Muscle of arm (tissue), 12 donors: ENCODE data around the gene OR52K1. TPM values are rescaled to one million over a fixed set of nuclear protein-coding genes. Genes with fewer than 3 reads are reported as not detected.
"Not testable (repeated sequence)": the region's sequence is repeated elsewhere in the genome, so short reads cannot be mapped to it uniquely, and the experiment has no call there.

Source experiments
- DNase-seq: peaks from one replicate; pipeline ENCODE4 v3.0.0-alpha.2; 2013
- polyA plus RNA-seq, 12 donors: library from polyadenylated mRNA; unstranded; fragments of 120-200 nt; gene quantifications; one replicate each; pipeline ENCODE4 v1.2.1, GENCODE V29; 2013; ENCODE audit not compliant: insufficient read length in 12 of 12

OR52K1 gene
- polyA plus RNA-seq, 12 donors: 0.08 to 0.73 (median 0.32) TPM; not detected in 3

GRCh38 chr11:4491405-4491804 lies 9.0 kb downstream of the OR52K1 start:
- DNase-seq: not testable (repeated sequence)

GRCh38 chr11:4491878-4492606 lies 9.6 kb downstream of the OR52K1 start:
- DNase-seq: no peak

GRCh38 chr11:4493480-4493818 lies 11.0 kb downstream of the OR52K1 start:
- no peak for DNase-seq

- DNase-seq: no peak
These were observed 13.0 kb downstream of the OR52K1 start for GRCh38 chr11:4495487-4495886.

GRCh38 chr11:4495986-4496385 lies 13.5 kb downstream of the OR52K1 start:
- DNase-seq: no peak

- DNase-seq: no peak
These were observed 14.3 kb downstream of the OR52K1 start for GRCh38 chr11:4496557-4497248.

- DNase-seq: no peak
These were observed 26.4 kb downstream of the OR52K1 start for GRCh38 chr11:4508886-4509285.

GRCh38 chr11:4511282-4512245 lies 29.1 kb downstream of the OR52K1 start:
- no peak for DNase-seq

GRCh38 chr11:4514196-4514595 lies 31.8 kb downstream of the OR52K1 start:
- no peak for DNase-seq

GRCh38 chr11:4522339-4522738 lies 39.9 kb downstream of the OR52K1 start:
- DNase-seq: no peak

- DNase-seq: no peak
These were observed 40.3 kb downstream of the OR52K1 start for GRCh38 chr11:4522752-4523151.

GRCh38 chr11:4523666-4524065 lies 41.2 kb downstream of the OR52K1 start:
- DNase-seq: no peak

- DNase-seq: no peak
These were observed 45.5 kb downstream of the OR52K1 start for GRCh38 chr11:4527926-4528325.

GRCh38 chr11:4531686-4532085 lies 49.2 kb downstream of the OR52K1 start:
- DNase-seq: not testable (repeated sequence)

GRCh38 chr11:4539603-4540219 lies 57.3 kb downstream of the OR52K1 start:
- no peak for DNase-seq

GRCh38 chr11:4541071-4541470 lies 58.6 kb downstream of the OR52K1 start:
- no peak for DNase-seq

Other genes starting within 250 kb of the OR52K1 start
- gene OR52B4, start 114.3 kb upstream of the OR52K1 start, polyA plus RNA-seq: not detected
- gene TRIM21, start 88.9 kb upstream of the OR52K1 start, polyA plus RNA-seq: 10 to 100 TPM in 4 of 12 donors, 1 to 10 TPM in 6, not detected in 2; 6.2 to 18.3 (median 8.7) TPM
- gene OR52K2, start 33.4 kb upstream of the OR52K1 start, polyA plus RNA-seq: not detected
- not detected for gene OR52M1, start 62.5 kb downstream of the OR52K1 start, polyA plus RNA-seq
- gene OR52I2, start 99.1 kb downstream of the OR52K1 start, polyA plus RNA-seq: not detected
- under 1 TPM in 3 of 12 donors, not detected in 9; 0.05 to 0.07 (median 0.07) TPM for gene OR52I1, start 111.4 kb downstream of the OR52K1 start, polyA plus RNA-seq
- 10 to 100 TPM in 3 of 12 donors, 1 to 10 TPM in 8, not detected in 1; 6.5 to 13.8 (median 8.6) TPM for gene TRIM68, start 125.6 kb downstream of the OR52K1 start, polyA plus RNA-seq
- not detected for gene OR51D1, start 154.8 kb downstream of the OR52K1 start, polyA plus RNA-seq
- gene OR51E1, start 161.3 kb downstream of the OR52K1 start, polyA plus RNA-seq: 1 to 10 TPM in 10 of 12 donors, not detected in 2; 1.5 to 3.3 (median 2.3) TPM
- 1 to 10 TPM in 6 of 12 donors, under 1 TPM in 4, not detected in 2; 0.90 to 1.7 (median 1.1) TPM for gene OR51E2, start 215.2 kb downstream of the OR52K1 start, polyA plus RNA-seq
- under 1 TPM in 1 of 12 donors, not detected in 11; 0.32 TPM for gene MMP26, start 222.1 kb downstream of the OR52K1 start, polyA plus RNA-seq